Astrocyte (in vitro differentiated cells and primary cell): ENCODE results near the gene ZNF541. TPM values are rescaled to one million over a fixed set of nuclear protein-coding genes. Genes with fewer than 3 reads are reported as not detected.

Source experiments
- DNase-seq: peaks from one replicate; pipeline ENCODE4 v3.0.0-alpha.2; 2010; ENCODE audit warnings: low read depth
- FAIRE-seq: peaks from 2 replicates; lab custom pipeline; 2011; peaks lifted over from hg19 to GRCh38; lab: Jason Lieb, UNC
- H2AFZ ChIP-seq: 2 replicates; pipeline ENCODE4 v1.6.0; 2012; ENCODE audit warnings: low read depth, low read length, inconsistent platforms
- H3K27ac ChIP-seq: 2 replicates; pipeline ENCODE4 v1.5.1; 2011; ENCODE audit warnings: low read depth, low read length, inconsistent platforms
- H3K27me3 ChIP-seq: 2 replicates; pipeline ENCODE4 v1.6.0; 2011; ENCODE audit warnings: low read length, inconsistent platforms; ENCODE audit not compliant: insufficient read depth
- H3K36me3 ChIP-seq: 2 replicates; pipeline ENCODE4 v1.5.1; 2011; ENCODE audit warnings: low read length, inconsistent platforms; ENCODE audit not compliant: insufficient read depth
- H3K4me1 ChIP-seq: 2 replicates; pipeline ENCODE4 v1.5.1; 2011; ENCODE audit warnings: low read length, inconsistent platforms; ENCODE audit not compliant: insufficient read depth
- H3K4me2 ChIP-seq: 2 replicates; pipeline ENCODE4 v1.6.0; 2012; ENCODE audit warnings: low read length, inconsistent platforms
- H3K4me3 ChIP-seq: 2 replicates; pipeline ENCODE4 v1.5.1; 2011; ENCODE audit warnings: low read depth, mild to moderate bottlenecking, low read length, inconsistent platforms; ENCODE audit not compliant: insufficient read depth
- H3K79me2 ChIP-seq: 2 replicates; pipeline ENCODE4 v1.6.0; 2012; ENCODE audit warnings: mild to moderate bottlenecking, low read length, inconsistent platforms; ENCODE audit not compliant: insufficient read depth
- H3K9ac ChIP-seq: 2 replicates; pipeline ENCODE4 v1.6.0; 2012; ENCODE audit warnings: mild to moderate bottlenecking, low read length, inconsistent platforms
- H3K9me3 ChIP-seq: 2 replicates; pipeline ENCODE4 v1.5.1; 2012; ENCODE audit warnings: low read depth, mild to moderate bottlenecking, low read length, inconsistent platforms; ENCODE audit not compliant: insufficient read depth
- H4K20me1 ChIP-seq: 2 replicates; pipeline ENCODE4 v1.6.0; 2012; ENCODE audit warnings: low read length, inconsistent platforms; ENCODE audit not compliant: insufficient read depth
- H3K27ac Mint-ChIP-seq: one replicate; pipeline ENCODE4 v1.8.0; 2021; ENCODE audit warnings: mild to moderate bottlenecking, mixed read lengths; ENCODE audit not compliant: unreplicated experiment
- H3K27me3 Mint-ChIP-seq: one replicate; pipeline ENCODE4 v1.8.0; 2021; ENCODE audit warnings: low read depth, mixed read lengths; ENCODE audit not compliant: unreplicated experiment
- H3K36me3 Mint-ChIP-seq: one replicate; pipeline ENCODE4 v1.8.0; 2021; ENCODE audit warnings: low read depth, mixed read lengths; ENCODE audit not compliant: unreplicated experiment
- H3K4me1 Mint-ChIP-seq: one replicate; pipeline ENCODE4 v1.8.0; 2021; ENCODE audit warnings: low read depth, mixed read lengths; ENCODE audit not compliant: unreplicated experiment
- H3K4me3 Mint-ChIP-seq: one replicate; pipeline ENCODE4 v1.8.0; 2021; ENCODE audit warnings: mild to moderate bottlenecking, moderate library complexity, mixed read lengths; ENCODE audit not compliant: unreplicated experiment
- H3K9me3 Mint-ChIP-seq: one replicate; pipeline ENCODE4 v1.8.0; 2021; ENCODE audit warnings: mild to moderate bottlenecking, mixed read lengths; ENCODE audit not compliant: unreplicated experiment
- CTCF ChIP-seq: IDR thresholded peaks from 2 replicates; pipeline ENCODE4 v1.5.1; 2011; ENCODE audit warnings: low read depth, mild to moderate bottlenecking, inconsistent platforms, low read length, moderate library complexity; ENCODE audit not compliant: insufficient read depth
- EZH2 ChIP-seq: IDR thresholded peaks from 2 replicates; pipeline ENCODE4 v1.6.1; 2012; ENCODE audit warnings: mild to moderate bottlenecking, low read length, inconsistent platforms; ENCODE audit not compliant: insufficient read depth
- total RNA-seq: library from RNA; stranded (reverse); gene quantifications from 2 replicates; pipeline ENCODE4 v1.2.1, GENCODE V29; 2021

Gene ZNF541
- total RNA-seq, 1 donor from 2014 or later: not detected

GRCh38 chr19:47581605-47582319, 8.8 kb upstream of the ZNF541 start:
- Mint-ChIP-seq H3K9me3 (peaks cover 5% of the 10 kb centered on the region), H3K27ac (no peak overlapping the region), H3K4me1 (peaks cover 11% of the 10 kb centered on the region), H3K4me3 (no peak overlapping the region), H3K36me3 (peaks cover 5% of the 10 kb centered on the region), H3K27me3 (no peaks in the 10 kb centered on the region)
- Histone ChIP-seq H3K4me1 (no peaks in the 10 kb centered on the region), H3K79me2 (no peaks in the 10 kb centered on the region), H3K9me3 (peaks cover 11% of the 10 kb centered on the region), H3K4me3 (no peak overlapping the region), H4K20me1 (no peaks in the 10 kb centered on the region), H3K36me3 (no peaks in the 10 kb centered on the region), H3K27me3 (peaks cover 2% of the 10 kb centered on the region), H2AFZ (no peak overlapping the region), H3K27ac (no peak overlapping the region), H3K4me2 (peak overlapping the region; percentile 62), H3K9ac (peak overlapping the region; percentile 26)
- TF ChIP-seq CTCF: no peak
- no peak for TF ChIP-seq EZH2
- DNase-seq (no peak), FAIRE-seq (no peak)

- H3K79me2 ChIP-seq: no peaks in the 10 kb centered on the region
- H3K4me3 ChIP-seq: no peak overlapping the region
- no peaks in the 10 kb centered on the region for H4K20me1 ChIP-seq
- no peaks in the 10 kb centered on the region for H3K4me1 ChIP-seq
- Mint-ChIP-seq H3K36me3 (peaks cover 2% of the 10 kb centered on the region), H3K4me1 (peaks cover 5% of the 10 kb centered on the region), H3K9me3 (no peaks in the 10 kb centered on the region), H3K27me3 (no peaks in the 10 kb centered on the region), H3K27ac (no peak overlapping the region), H3K4me3 (no peak overlapping the region)
- H3K4me2 ChIP-seq: no peak overlapping the region
- no peak for FAIRE-seq
- peaks cover 5% of the 10 kb centered on the region for H3K9me3 ChIP-seq
- H3K9ac ChIP-seq: no peak overlapping the region
- H3K36me3 ChIP-seq: no peaks in the 10 kb centered on the region
- H3K27ac ChIP-seq: no peak overlapping the region
- no peak overlapping the region for H2AFZ ChIP-seq
- peaks cover 2% of the 10 kb centered on the region for H3K27me3 ChIP-seq
- TF ChIP-seq EZH2: no peak
- no peak for TF ChIP-seq CTCF
- no peak for DNase-seq
Measured at GRCh38 chr19:47580397-47580796, 7.4 kb upstream of the ZNF541 start.

GRCh38 chr19:47572635-47573034, 313 bp downstream of the ZNF541 start:
- no peaks in the 10 kb centered on the region for H4K20me1 ChIP-seq
- DNase-seq (no peak), FAIRE-seq (no peak)
- TF ChIP-seq CTCF (no peak), EZH2 (no peak)
- H3K9ac ChIP-seq: no peak overlapping the region
- H3K4me1 ChIP-seq: no peaks in the 10 kb centered on the region
- H3K4me3 ChIP-seq: no peak overlapping the region
- no peaks in the 10 kb centered on the region for H3K36me3 Mint-ChIP-seq
- no peaks in the 10 kb centered on the region for H3K9me3 Mint-ChIP-seq
- peaks cover 12% of the 10 kb centered on the region for H3K27me3 Mint-ChIP-seq
- peaks cover 8% of the 10 kb centered on the region for H3K27me3 ChIP-seq
- H2AFZ ChIP-seq: no peak overlapping the region
- no peak overlapping the region for H3K4me3 Mint-ChIP-seq
- H3K27ac ChIP-seq: no peak overlapping the region
- peak overlapping the region; percentile 75 for H3K4me2 ChIP-seq
- peak overlapping the region; percentile 45 for H3K27ac Mint-ChIP-seq
- no peaks in the 10 kb centered on the region for H3K4me1 Mint-ChIP-seq
- no peaks in the 10 kb centered on the region for H3K36me3 ChIP-seq
- no peaks in the 10 kb centered on the region for H3K9me3 ChIP-seq
- H3K79me2 ChIP-seq: no peaks in the 10 kb centered on the region
